Activated T-cell treated with anti-CD3 and anti-CD28 coated beads, Interleukin-2, amount 50 U/mL, for 4 hours (primary cell): ENCODE data around the gene ST13. TPM values are rescaled to one million over a fixed set of nuclear protein-coding genes. Genes with fewer than 3 reads are reported as not detected.
"Not testable (repeated sequence)": the region's sequence is repeated elsewhere in the genome, so short reads cannot be mapped to it uniquely, and the experiment has no call there.

ENCODE experiments used
- ATAC-seq, 2 donors: fragments of 200-7000 bp; cut with Tn5 transposase; one replicate each; pipeline ENCODE4 v1.10.0; 2021
- DNase-seq: peaks from one replicate; pipeline ENCODE4 v3.0.0-alpha.2; 2020
- H3K27me3 Mint-ChIP-seq: one replicate; pipeline ENCODE4 v1.8.0; 2021; ENCODE audit warnings: low read depth, mixed read lengths
- H3K36me3 Mint-ChIP-seq: one replicate; pipeline ENCODE4 v1.8.0; 2022; ENCODE audit warnings: mixed read lengths; ENCODE audit not compliant: insufficient read depth
- H3K4me1 Mint-ChIP-seq: one replicate; pipeline ENCODE4 v1.8.0; 2021; ENCODE audit warnings: low read depth, mixed read lengths
- H3K4me3 Mint-ChIP-seq: one replicate; pipeline ENCODE4 v1.8.0; 2021; ENCODE audit warnings: mild to moderate bottlenecking, moderate library complexity, mixed read lengths
- H3K9me3 Mint-ChIP-seq: one replicate; pipeline ENCODE4 v1.8.0; 2021; ENCODE audit warnings: mixed read lengths
- total RNA-seq, 3 donors: library from RNA; stranded (reverse); gene quantifications; one replicate each; pipeline ENCODE4 v1.2.1, GENCODE V29; 2021

ST13 gene
- total RNA-seq: 100 to 1,000 TPM; 243 to 270 (median 253) TPM

DNA sequence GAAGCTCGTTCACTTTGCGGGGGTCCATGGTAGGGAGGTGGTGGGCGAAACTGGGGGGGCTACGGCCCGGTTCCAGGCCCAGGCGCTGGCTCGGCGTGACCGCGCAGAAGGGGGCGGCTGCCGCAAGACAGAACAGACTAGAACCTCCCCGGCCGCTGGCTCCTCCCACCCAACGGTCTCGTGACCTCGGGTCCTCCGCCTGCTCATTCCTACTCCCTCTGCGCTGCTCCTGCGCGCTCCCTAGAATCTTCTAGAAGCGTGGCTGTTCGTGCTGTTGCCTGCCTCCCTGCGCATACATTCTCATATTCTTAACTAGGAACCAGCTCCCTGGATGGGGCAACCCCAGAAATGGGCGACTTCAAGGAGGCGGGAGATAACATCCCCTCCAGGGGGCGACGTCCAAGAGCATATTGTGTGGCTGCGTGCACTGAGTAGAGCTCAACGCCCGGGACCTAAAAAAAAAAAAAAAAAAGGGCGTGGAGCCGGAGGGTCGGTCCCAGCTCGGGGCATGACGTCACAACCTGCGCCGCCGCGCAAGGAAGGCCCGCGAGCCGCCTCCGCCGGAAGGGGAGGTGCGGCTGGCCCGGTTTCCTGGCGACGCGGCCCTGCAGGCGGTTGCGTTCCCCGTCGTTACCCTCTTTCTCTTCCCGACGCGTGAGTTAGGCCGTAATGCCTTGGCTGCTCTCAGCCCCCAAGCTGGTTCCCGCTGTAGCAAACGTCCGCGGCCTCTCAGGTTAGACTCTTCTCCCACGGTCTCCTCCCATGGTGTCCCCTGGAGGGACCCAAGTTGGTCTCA, at the start of gene ST13, which contains the start of gene XPNPEP3:
Gene ST13 (minus strand): TSS at position 127 of the 796 bp plus-strand sequence. CDS start 99 bp downstream, at position 28.
Gene XPNPEP3 (plus strand): TSS at position 636 of the 796 bp plus-strand sequence. CDS start 34 bp downstream, at position 670.
- no peaks in the 10 kb centered on the region for H3K27me3 Mint-ChIP-seq
- peak; percentile 95 to 97 for ATAC-seq
- H3K4me3 Mint-ChIP-seq: peak within 1 kb of the TSS; percentile 99
- no peaks in the 10 kb centered on the region for H3K9me3 Mint-ChIP-seq
- peaks cover 44% of the 10 kb centered on the region for H3K4me1 Mint-ChIP-seq
- peak; percentile 97 for DNase-seq
- peaks cover 22% of the 10 kb centered on the region for H3K36me3 Mint-ChIP-seq

DNA sequence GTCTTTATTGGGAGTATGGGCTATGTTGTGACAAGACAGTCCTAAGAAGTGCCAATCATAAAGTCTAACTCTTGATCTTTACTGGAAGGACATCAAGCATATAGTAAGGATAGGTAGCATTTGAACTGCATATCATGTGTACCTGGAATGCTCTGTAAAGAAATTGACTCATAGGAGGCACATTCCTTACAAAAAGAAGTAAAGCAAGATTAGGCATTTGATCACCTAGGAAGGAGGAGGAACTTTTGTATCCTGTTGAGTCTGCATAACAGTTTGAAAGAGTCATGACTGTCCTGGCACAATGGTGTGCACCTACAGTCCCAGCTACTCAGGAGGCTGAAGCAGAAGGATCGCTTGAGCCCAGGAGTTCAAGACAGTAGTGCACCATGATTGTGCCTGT, 47.7 kb upstream of the ST13 start:
- DNase-seq (no peak), ATAC-seq (no peak)
- H3K9me3 Mint-ChIP-seq: no peaks in the 10 kb centered on the region
- no peak overlapping the region for H3K4me3 Mint-ChIP-seq
- H3K4me1 Mint-ChIP-seq: peaks cover 4% of the 10 kb centered on the region
- peaks cover 9% of the 10 kb centered on the region for H3K36me3 Mint-ChIP-seq
- no peaks in the 10 kb centered on the region for H3K27me3 Mint-ChIP-seq

DNA sequence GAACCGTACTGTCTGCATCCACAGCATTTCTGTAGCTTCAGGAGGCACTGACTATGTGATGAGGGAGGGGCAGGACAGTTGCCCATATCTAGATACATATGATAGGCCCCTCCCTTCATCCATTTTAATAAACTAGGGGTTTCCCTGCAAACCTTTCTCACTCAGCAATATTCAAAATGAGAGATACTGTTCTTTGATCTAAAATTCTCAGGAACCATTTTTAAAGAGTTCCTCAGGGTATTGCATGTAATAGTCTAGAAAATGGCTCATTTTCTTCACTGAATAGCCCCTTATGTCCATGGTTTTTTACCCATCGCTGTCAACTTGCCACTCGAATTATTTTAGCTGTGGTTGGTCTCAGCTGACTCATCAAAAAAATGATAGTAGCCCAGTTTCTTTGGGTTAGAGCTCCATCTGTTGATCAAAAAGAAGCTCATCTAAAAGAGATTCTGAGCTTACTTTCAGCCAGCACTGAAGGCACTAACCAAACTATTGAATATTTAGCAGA, 42.5 kb upstream of the ST13 start:
- Mint-ChIP-seq H3K9me3 (no peaks in the 10 kb centered on the region), H3K4me3 (no peak overlapping the region), H3K4me1 (peaks cover 9% of the 10 kb centered on the region), H3K27me3 (no peaks in the 10 kb centered on the region), H3K36me3 (peaks cover 5% of the 10 kb centered on the region)
- DNase-seq: no peak
- ATAC-seq: peak; percentile 91 to 93

DNA sequence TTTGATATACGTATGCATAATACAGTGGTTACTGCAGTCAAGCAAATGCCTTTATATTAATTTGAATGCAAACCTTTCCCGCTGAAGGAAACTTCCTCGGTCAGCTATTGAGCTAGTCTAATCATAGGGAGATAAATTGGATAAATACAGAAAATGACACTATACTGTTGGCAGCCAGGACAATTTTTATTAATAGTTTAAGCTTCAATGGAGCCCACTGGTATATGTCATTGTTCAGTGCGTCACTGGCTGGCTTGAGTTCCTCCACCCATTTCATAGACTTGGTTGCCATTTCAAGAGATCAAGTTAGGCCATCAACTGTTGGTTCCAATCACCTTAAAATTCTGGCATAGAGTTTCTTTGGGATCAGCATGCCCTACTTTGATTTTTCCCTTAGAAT, 38.0 kb upstream of the ST13 start:
- DNase-seq: no peak
- Mint-ChIP-seq H3K9me3 (no peaks in the 10 kb centered on the region), H3K4me3 (no peak overlapping the region), H3K4me1 (peaks cover 9% of the 10 kb centered on the region), H3K36me3 (peaks cover 4% of the 10 kb centered on the region), H3K27me3 (no peaks in the 10 kb centered on the region)
- no peak for ATAC-seq

DNA sequence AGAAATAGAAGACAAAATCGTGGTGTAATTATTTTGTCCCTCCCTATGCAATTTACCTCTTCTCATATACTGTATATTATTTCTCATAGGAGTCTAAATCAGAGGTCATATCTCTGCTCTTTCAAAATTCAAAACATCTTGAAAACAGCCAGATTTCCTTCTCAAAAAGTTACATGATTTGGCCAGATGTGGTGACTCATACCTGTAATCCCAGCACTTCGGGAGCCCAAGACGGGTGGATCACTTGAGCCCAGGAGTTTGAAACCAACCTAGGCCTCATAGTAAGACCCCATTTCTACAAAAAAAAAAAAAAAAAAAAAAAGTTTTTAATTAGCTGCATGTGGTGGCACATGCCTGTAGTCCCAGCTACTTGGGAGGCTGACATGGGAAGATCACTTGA, 34.4 kb upstream of the ST13 start:
- Mint-ChIP-seq H3K4me1 (no peaks in the 10 kb centered on the region), H3K4me3 (no peak overlapping the region), H3K27me3 (no peaks in the 10 kb centered on the region), H3K36me3 (peaks cover 23% of the 10 kb centered on the region), H3K9me3 (no peaks in the 10 kb centered on the region)
- no peak for ATAC-seq
- DNase-seq: no peak

DNA sequence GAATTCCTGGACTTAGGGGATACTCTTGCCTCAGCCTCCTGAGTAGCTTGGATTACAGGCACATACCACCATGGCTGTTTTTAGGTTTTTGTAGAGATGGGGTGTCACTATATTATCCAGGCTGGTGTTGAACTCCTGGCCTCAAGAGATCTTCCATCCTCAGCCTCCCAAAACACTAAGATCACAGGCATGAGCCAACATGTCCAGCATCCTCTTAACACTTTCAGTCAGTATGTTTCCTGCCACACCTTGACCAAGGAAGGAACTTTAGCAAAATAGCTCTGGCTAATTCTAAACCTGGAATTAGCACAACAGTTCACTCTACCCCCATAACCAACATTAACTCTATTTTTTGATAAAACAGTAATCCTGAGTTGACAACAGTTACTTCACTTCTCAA, 32.7 kb upstream of the ST13 start:
- no peaks in the 10 kb centered on the region for H3K27me3 Mint-ChIP-seq
- peaks cover 22% of the 10 kb centered on the region for H3K36me3 Mint-ChIP-seq
- no peaks in the 10 kb centered on the region for H3K9me3 Mint-ChIP-seq
- H3K4me3 Mint-ChIP-seq: no peak overlapping the region
- ATAC-seq (no peak), DNase-seq (no peak)
- H3K4me1 Mint-ChIP-seq: no peaks in the 10 kb centered on the region

DNA sequence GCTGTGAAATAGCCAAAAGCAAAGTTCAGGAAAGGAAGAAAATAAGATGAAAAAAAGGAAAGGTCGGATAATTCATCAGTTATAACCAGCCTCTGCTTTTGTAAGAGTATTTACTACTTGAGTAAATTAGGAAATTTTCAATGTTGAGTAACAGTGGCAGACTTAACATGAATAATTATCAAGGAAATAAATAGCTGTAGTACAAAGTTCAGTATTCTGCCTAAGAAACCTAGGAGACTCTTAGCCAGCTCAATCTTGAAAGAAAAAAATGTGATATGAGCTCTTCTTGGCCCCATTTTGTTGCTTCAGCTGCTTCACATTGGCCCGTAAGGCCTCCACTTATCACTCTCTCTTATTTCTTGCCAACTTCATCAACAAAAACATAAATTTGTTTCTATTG, 22.5 kb upstream of the ST13 start:
- Mint-ChIP-seq H3K4me1 (no peaks in the 10 kb centered on the region), H3K9me3 (no peaks in the 10 kb centered on the region), H3K4me3 (no peak overlapping the region), H3K27me3 (no peaks in the 10 kb centered on the region), H3K36me3 (peaks cover 6% of the 10 kb centered on the region)
- DNase-seq (no peak), ATAC-seq (no peak)

DNA sequence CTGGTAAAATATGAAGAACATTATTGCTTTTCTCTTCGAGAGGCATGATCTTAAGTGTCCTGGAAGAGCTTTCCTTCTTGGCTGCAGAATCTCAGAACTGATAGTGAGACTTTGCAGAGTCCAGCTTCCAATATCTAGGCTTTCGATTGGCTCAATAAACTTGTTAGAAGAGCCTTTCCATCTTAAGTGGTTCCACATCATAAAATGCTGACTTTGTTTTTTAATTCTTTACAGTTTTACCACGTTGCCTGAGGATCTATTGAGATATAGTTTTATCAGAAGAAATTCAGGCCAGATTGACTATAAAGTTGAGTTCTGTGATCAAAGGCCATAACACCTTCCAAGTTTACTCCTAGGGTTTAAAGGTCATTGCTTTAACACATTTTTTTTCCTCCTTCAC, 21.0 kb upstream of the ST13 start:
- DNase-seq (no peak), ATAC-seq (no peak)
- Mint-ChIP-seq H3K36me3 (peaks cover 6% of the 10 kb centered on the region), H3K4me1 (no peaks in the 10 kb centered on the region), H3K27me3 (no peaks in the 10 kb centered on the region), H3K9me3 (no peaks in the 10 kb centered on the region), H3K4me3 (no peak overlapping the region)

DNA sequence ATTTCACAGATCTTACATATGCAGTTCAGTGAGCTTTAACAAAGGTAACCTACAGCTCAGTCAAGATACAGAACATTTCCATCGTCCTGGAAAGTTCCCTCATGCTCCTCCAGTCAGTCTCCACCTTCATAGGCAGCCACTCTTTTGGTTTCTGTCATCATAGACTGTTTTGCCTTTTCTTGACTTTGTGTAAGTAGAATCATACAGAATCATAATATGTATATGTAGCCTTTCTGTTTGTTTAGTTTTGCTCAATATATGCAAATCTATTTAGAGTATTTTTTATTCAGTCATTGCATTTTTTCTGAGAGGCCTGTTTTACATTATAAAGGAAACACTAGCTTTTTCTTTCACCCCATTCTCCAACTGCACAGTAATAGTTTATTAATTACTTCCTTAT, 20.5 kb upstream of the ST13 start:
- no peaks in the 10 kb centered on the region for H3K4me1 Mint-ChIP-seq
- H3K9me3 Mint-ChIP-seq: no peaks in the 10 kb centered on the region
- H3K36me3 Mint-ChIP-seq: peaks cover 8% of the 10 kb centered on the region
- H3K4me3 Mint-ChIP-seq: no peak overlapping the region
- DNase-seq (no peak), ATAC-seq (no peak)
- H3K27me3 Mint-ChIP-seq: no peaks in the 10 kb centered on the region

DNA sequence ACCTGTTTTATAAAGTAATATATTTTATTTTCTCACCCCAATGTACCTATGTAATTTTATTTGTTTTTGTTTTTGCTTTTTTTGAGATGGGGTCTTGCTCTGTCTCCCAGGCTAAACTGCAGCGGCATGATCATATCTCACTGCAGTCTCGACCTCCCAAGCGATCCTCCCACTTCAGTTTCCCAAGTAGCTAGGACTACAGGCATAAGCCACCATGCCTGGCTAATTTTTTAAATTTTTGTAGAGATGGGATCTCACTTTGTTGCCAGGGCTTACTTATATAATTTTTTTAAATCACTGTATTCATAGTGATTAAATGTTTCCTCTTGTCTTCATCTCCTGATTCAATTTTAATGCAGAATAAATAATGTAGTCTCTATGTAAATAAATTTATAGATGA, 18.7 kb upstream of the ST13 start:
- H3K36me3 Mint-ChIP-seq: peaks cover 9% of the 10 kb centered on the region
- no peaks in the 10 kb centered on the region for H3K9me3 Mint-ChIP-seq
- H3K4me1 Mint-ChIP-seq: no peaks in the 10 kb centered on the region
- H3K27me3 Mint-ChIP-seq: no peaks in the 10 kb centered on the region
- ATAC-seq (no peak), DNase-seq (no peak)
- no peak overlapping the region for H3K4me3 Mint-ChIP-seq

DNA sequence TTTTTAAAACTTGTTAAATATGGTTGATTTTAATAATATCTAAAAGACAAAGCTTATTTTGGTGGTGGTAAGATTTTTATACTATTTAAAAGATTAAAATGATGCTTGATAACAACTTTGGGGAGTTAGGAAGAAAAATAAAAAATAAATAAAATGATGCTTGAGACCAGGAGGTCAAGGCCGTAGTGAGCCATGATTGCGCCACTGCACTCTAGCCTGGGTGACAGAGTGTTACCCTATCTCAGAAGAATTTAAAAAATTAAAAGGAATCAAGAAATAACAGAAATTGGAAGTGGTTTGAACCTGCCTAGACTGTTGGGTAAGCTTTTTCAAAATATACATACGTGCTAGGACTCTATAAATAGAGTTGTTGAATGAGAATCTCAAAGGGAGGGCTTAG, 17.6 kb upstream of the ST13 start:
- DNase-seq (no peak), ATAC-seq (no peak)
- no peak overlapping the region for H3K4me3 Mint-ChIP-seq
- no peaks in the 10 kb centered on the region for H3K4me1 Mint-ChIP-seq
- no peaks in the 10 kb centered on the region for H3K9me3 Mint-ChIP-seq
- H3K27me3 Mint-ChIP-seq: no peaks in the 10 kb centered on the region
- H3K36me3 Mint-ChIP-seq: peaks cover 12% of the 10 kb centered on the region

DNA sequence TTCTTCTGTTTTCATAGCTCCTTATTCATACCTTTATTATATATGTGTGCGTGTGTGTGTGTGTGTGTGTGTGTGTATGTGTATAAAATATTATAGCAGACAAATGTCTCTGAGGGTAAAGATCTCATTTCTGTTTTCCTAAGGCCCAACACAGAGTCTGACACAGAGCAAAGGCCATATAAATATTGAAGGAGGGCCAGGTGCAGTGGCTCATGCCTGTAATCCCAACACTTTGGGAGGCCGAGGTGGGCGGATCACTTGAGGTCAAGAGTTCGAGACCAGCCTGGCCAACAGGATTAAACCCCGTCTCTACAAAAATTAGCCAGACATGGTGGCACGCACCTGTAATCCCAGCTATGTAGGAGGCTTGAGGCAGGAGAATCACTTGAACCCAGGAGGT, 11.9 kb upstream of the ST13 start:
- ATAC-seq, H3K9me3 Mint-ChIP-seq, H3K36me3 Mint-ChIP-seq, DNase-seq, H3K27me3 Mint-ChIP-seq, H3K4me3 Mint-ChIP-seq: not testable (repeated sequence)
- peaks cover 13% of the 10 kb centered on the region for H3K4me1 Mint-ChIP-seq

DNA sequence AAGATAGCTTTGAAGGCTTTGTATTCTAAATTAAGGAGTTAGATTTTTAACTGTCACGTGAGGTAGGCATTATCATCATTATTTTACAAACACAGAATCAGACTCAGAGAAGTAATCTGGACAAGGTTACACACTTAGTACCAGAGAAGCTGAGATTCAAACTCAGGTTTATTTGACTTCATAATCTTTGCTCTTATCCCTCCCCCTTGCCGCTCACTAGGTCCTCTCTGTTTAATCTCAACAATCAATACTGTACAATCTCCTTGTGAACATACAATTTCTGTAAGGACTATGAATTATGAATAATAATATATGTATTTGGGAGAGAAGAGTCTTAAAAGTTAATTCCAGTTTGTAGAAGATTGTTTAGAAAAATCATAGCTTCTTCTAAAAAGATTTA, 10.7 kb upstream of the ST13 start:
- peaks cover 16% of the 10 kb centered on the region for H3K4me1 Mint-ChIP-seq
- no peaks in the 10 kb centered on the region for H3K27me3 Mint-ChIP-seq
- no peak for ATAC-seq
- H3K4me3 Mint-ChIP-seq: no peak overlapping the region
- peaks cover 13% of the 10 kb centered on the region for H3K36me3 Mint-ChIP-seq
- no peaks in the 10 kb centered on the region for H3K9me3 Mint-ChIP-seq
- DNase-seq: no peak

DNA sequence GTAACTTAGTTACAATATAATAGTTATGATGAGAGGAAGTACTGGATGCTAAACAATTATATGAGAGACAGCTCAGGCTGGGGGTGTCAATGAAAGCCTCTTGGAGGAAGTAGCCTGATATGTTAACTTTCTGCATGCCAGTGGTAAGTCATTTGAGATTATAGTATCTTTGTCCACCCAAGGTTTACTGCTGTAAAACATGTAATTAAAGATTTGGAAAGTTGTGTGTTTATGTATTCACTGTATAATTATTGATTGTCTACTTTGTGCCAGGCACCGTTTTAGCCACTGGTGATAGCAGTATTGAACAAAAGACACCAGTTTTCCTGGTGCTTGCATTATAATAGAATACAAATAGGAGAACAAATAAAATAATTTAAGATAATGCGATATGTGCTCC, 6.1 kb upstream of the ST13 start:
- Mint-ChIP-seq H3K27me3 (no peaks in the 10 kb centered on the region), H3K4me1 (peaks cover 31% of the 10 kb centered on the region), H3K9me3 (no peaks in the 10 kb centered on the region), H3K36me3 (peaks cover 19% of the 10 kb centered on the region), H3K4me3 (no peak overlapping the region)
- no peak for ATAC-seq
- no peak for DNase-seq

DNA sequence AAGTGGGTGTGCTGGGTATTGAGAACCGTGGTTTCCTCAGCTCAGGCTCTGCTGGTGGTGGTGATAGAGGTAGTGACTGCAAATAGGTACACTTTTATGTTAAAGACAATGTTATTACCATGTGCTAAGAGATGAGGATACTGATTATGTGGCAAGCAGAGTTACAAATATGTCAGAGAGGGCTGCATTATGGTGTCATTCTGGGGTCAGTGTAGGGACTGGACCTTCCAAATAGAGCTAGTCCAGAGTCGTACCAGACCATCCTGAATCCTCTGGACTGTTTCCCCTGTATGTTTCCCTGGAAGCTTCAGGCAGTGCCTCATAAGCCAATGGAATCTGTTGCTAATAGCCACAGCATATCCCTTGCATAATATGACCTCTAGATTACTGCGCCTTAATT, 5.6 kb upstream of the ST13 start, which contains the start of gene DNAJB7:
Gene DNAJB7 (minus strand): TSS at position 101 of the 400 bp plus-strand sequence. CDS start 119 bp downstream, outside the sequence.
- DNase-seq (no peak), ATAC-seq (no peak)
- no peak within 1 kb of the TSS for H3K4me3 Mint-ChIP-seq
- no peaks in the 10 kb centered on the region for H3K27me3 Mint-ChIP-seq
- H3K9me3 Mint-ChIP-seq: no peaks in the 10 kb centered on the region
- peaks cover 34% of the 10 kb centered on the region for H3K4me1 Mint-ChIP-seq
- H3K36me3 Mint-ChIP-seq: peaks cover 21% of the 10 kb centered on the region
